DOHH2 (cell line): Measurements from ENCODE around the gene NALCN.

Experiments used
- H3F3A ChIP-seq: fragments of 200-600 bp; sonication (generic), shearing (Covaris generic); 2 replicates; pipeline ENCODE4 v1.6.0; 2016; ENCODE audit warnings: antibody characterized with exemption, mild to moderate bottlenecking; ENCODE audit not compliant: control insufficient read depth, insufficient read depth
- H3K27ac ChIP-seq: fragments of 200-600 bp; sonication (generic); 2 replicates; pipeline ENCODE4 v1.5.1; 2014; ENCODE audit warnings: low read depth, mild to moderate bottlenecking, low read length, moderate library complexity
- H3K27me3 ChIP-seq: fragments of 200-600 bp; sonication (generic); 2 replicates; pipeline ENCODE4 v1.6.1; 2014; ENCODE audit warnings: mild to moderate bottlenecking, low read length, mixed read lengths; ENCODE audit not compliant: control insufficient read depth
- H3K36me3 ChIP-seq: fragments of 200-600 bp; sonication (generic); 2 replicates; pipeline ENCODE4 v1.6.1; 2014; ENCODE audit warnings: mild to moderate bottlenecking, low read length, moderate library complexity, mixed read lengths; ENCODE audit not compliant: control insufficient read depth
- H3K4me1 ChIP-seq: fragments of 200-600 bp; sonication (generic); 2 replicates; pipeline ENCODE4 v1.6.1; 2014; ENCODE audit warnings: mild to moderate bottlenecking, low read length, mixed read lengths; ENCODE audit not compliant: control insufficient read depth
- H3K4me2 ChIP-seq: fragments of 200-600 bp; sonication (generic); 2 replicates; pipeline ENCODE4 v1.6.0; 2014; ENCODE audit warnings: mild to moderate bottlenecking, low read length, moderate library complexity
- H3K4me3 ChIP-seq: fragments of 200-600 bp; sonication (generic); 2 replicates; pipeline ENCODE4 v1.5.1; 2014; ENCODE audit warnings: mild to moderate bottlenecking, low read length, mixed read lengths
- H3K79me2 ChIP-seq: fragments of 200-600 bp; sonication (generic); 2 replicates; pipeline ENCODE4 v1.6.1; 2014; ENCODE audit warnings: mild to moderate bottlenecking, low read length, mixed read lengths; ENCODE audit not compliant: control insufficient read depth
- H3K9me2 ChIP-seq: fragments of 200-600 bp; sonication (generic); replicated peaks from 2 replicates; pipeline ENCODE4 v1.6.1; 2014; ENCODE audit warnings: mild to moderate bottlenecking, low read length, mixed read lengths; ENCODE audit not compliant: control insufficient read depth
- H3K9me3 ChIP-seq: fragments of 200-600 bp; sonication (generic); 2 replicates; pipeline ENCODE4 v1.6.1; 2014; ENCODE audit warnings: antibody characterized with exemption, low read length, mixed read lengths; ENCODE audit not compliant: control insufficient read depth, insufficient read depth
- H4K20me1 ChIP-seq: fragments of 200-600 bp; sonication (generic); 2 replicates; pipeline ENCODE4 v1.6.0; 2014; ENCODE audit warnings: low read depth, mild to moderate bottlenecking, antibody characterized with exemption, low read length, moderate library complexity; ENCODE audit not compliant: control insufficient read depth, insufficient read depth
- EZH2phosphoT487 ChIP-seq: fragments of 200-600 bp; sonication (generic); IDR thresholded peaks from 2 replicates; pipeline ENCODE4 v1.6.1; 2017; ENCODE audit warnings: borderline replicate concordance, mild to moderate bottlenecking, antibody characterized with exemption, low read length, moderate library complexity, mixed read lengths
- TF ChIP-seq, protein P1 (sequence below): fragments of 200-600 bp; sonication (generic); IDR thresholded peaks from one replicate; pipeline ENCODE4 v1.5.1; 2014; ENCODE audit warnings: antibody characterized with exemption, mild to moderate bottlenecking, low read depth, low read length; ENCODE audit not compliant: poor library complexity, severe bottlenecking

NALCN gene

DNA sequence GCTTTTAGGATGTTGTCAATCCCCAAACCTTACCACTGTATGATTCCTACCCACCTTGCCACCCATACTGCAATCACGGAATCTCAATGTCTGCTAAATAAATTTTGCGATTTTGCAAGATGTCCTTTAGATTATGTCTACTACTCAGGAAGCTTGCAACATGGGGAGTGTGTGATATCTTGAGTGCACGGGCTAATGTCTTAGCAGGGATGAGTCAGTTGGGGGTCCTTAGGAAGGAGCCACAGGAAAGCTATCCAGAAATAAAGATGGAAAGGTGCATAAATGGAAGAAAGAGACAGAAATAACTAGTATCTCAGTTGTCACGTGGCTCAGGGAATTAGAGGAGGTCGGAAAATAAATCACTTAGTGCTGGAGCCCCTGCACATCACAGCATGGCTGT, 77.1 kb downstream of the NALCN start:
- H3K79me2 ChIP-seq: no peaks in the 10 kb centered on the region
- no peaks in the 10 kb centered on the region for H3K4me1 ChIP-seq
- no peak overlapping the region for H3K4me3 ChIP-seq
- no peaks in the 10 kb centered on the region for H3F3A ChIP-seq
- no peaks in the 10 kb centered on the region for H3K9me3 ChIP-seq
- H4K20me1 ChIP-seq: no peaks in the 10 kb centered on the region
- H3K4me2 ChIP-seq: no peak overlapping the region
- no peaks in the 10 kb centered on the region for H3K9me2 ChIP-seq
- no peak for TF ChIP-seq EZH2phosphoT487
- TF ChIP-seq, protein P1, sequence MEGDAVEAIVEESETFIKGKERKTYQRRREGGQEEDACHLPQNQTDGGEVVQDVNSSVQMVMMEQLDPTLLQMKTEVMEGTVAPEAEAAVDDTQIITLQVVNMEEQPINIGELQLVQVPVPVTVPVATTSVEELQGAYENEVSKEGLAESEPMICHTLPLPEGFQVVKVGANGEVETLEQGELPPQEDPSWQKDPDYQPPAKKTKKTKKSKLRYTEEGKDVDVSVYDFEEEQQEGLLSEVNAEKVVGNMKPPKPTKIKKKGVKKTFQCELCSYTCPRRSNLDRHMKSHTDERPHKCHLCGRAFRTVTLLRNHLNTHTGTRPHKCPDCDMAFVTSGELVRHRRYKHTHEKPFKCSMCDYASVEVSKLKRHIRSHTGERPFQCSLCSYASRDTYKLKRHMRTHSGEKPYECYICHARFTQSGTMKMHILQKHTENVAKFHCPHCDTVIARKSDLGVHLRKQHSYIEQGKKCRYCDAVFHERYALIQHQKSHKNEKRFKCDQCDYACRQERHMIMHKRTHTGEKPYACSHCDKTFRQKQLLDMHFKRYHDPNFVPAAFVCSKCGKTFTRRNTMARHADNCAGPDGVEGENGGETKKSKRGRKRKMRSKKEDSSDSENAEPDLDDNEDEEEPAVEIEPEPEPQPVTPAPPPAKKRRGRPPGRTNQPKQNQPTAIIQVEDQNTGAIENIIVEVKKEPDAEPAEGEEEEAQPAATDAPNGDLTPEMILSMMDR: no peak
- no peaks in the 10 kb centered on the region for H3K36me3 ChIP-seq
- H3K27ac ChIP-seq: no peak overlapping the region
- no peaks in the 10 kb centered on the region for H3K27me3 ChIP-seq

DNA sequence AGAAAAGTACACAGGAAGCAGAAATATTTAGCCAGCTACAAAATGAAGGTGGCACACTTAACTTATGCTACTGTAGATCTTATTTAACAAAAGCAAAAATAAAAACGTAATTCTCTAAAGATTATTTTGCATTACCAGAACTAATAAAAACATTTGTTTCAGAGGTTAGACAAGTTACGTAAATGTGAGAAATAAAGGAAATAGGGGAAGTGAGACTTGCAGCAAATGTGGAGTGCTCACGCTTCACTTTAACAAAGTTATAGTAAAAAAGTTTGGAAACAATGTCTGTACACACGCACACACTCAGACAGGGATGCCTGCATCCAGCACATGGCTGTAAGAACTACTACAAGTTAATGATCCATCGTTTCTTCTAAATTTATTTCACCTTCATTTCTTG, 83.7 kb downstream of the NALCN start:
- TF ChIP-seq, protein P1: no peak
- TF ChIP-seq EZH2phosphoT487: no peak
- H3K4me2 ChIP-seq: no peak overlapping the region
- no peaks in the 10 kb centered on the region for H3K79me2 ChIP-seq
- H3F3A ChIP-seq: no peaks in the 10 kb centered on the region
- H3K9me2 ChIP-seq: no peaks in the 10 kb centered on the region
- no peak overlapping the region for H3K27ac ChIP-seq
- H4K20me1 ChIP-seq: no peaks in the 10 kb centered on the region
- H3K27me3 ChIP-seq: no peaks in the 10 kb centered on the region
- no peaks in the 10 kb centered on the region for H3K9me3 ChIP-seq
- no peaks in the 10 kb centered on the region for H3K4me1 ChIP-seq
- no peaks in the 10 kb centered on the region for H3K36me3 ChIP-seq
- no peak overlapping the region for H3K4me3 ChIP-seq

GRCh38 chr13:101331731-101332130, 84.6 kb downstream of the NALCN start:
- Histone ChIP-seq H3K27me3 (no peaks in the 10 kb centered on the region), H3K36me3 (no peaks in the 10 kb centered on the region), H3F3A (no peaks in the 10 kb centered on the region), H3K4me3 (no peak overlapping the region), H3K27ac (no peak overlapping the region), H4K20me1 (no peaks in the 10 kb centered on the region), H3K9me3 (no peaks in the 10 kb centered on the region), H3K79me2 (no peaks in the 10 kb centered on the region), H3K4me1 (no peaks in the 10 kb centered on the region), H3K9me2 (no peaks in the 10 kb centered on the region), H3K4me2 (no peak overlapping the region)
- TF ChIP-seq, protein P1: no peak
- no peak for TF ChIP-seq EZH2phosphoT487

GRCh38 chr13:101327871-101328270, 88.4 kb downstream of the NALCN start:
- H3K36me3 ChIP-seq: no peaks in the 10 kb centered on the region
- no peaks in the 10 kb centered on the region for H3F3A ChIP-seq
- no peaks in the 10 kb centered on the region for H3K27me3 ChIP-seq
- no peak overlapping the region for H3K4me2 ChIP-seq
- TF ChIP-seq EZH2phosphoT487: no peak
- TF ChIP-seq, protein P1: no peak
- no peaks in the 10 kb centered on the region for H3K9me3 ChIP-seq
- H3K4me3 ChIP-seq: no peak overlapping the region
- no peaks in the 10 kb centered on the region for H3K9me2 ChIP-seq
- H4K20me1 ChIP-seq: no peaks in the 10 kb centered on the region
- no peak overlapping the region for H3K27ac ChIP-seq
- no peaks in the 10 kb centered on the region for H3K4me1 ChIP-seq
- no peaks in the 10 kb centered on the region for H3K79me2 ChIP-seq
